HepG2 (cell line): ENCODE data around the gene LMCD1. TPM values are rescaled to one million over a fixed set of nuclear protein-coding genes. Genes with fewer than 3 reads are reported as not detected.

Experiments
- ATAC-seq: fragments of 200-7000 bp; cut with Tn5 transposase; 3 replicates; pipeline ENCODE4 v1.9.1; 2020; ENCODE audit warnings: mild to moderate bottlenecking, moderate library complexity
- BruUV-seq: library from RNA; stranded (reverse); fragments of 400-500 nt; replicated peaks from 2 replicates; lab custom pipeline; 2021; lab: Mats Ljungman, UMichigan
- CTCF ChIA-PET: fragments of 300-600 bp; formaldehyde crosslinking; extraction: SDS; loops from one replicate; lab custom pipeline; 2021; ENCODE audit warnings: low total read pairs, inconsistent platforms, low intra/inter-chr PET ratio; lab: Yijun Ruan, JAX
- POLR2A ChIA-PET: fragments of 350-600 bp; sonication (Branson Sonifier 250); formaldehyde crosslinking; loops from one replicate; lab custom pipeline; 2020; ENCODE audit warnings: antibody characterized with exemption, inconsistent platforms; lab: Yijun Ruan, JAX
- DNase-seq: peaks from one replicate; pipeline ENCODE4 v3.0.0-alpha.2; 2015; ENCODE audit warnings: low spot score
- FAIRE-seq: peaks from 3 replicates; lab custom pipeline; 2011; peaks lifted over from hg19 to GRCh38; lab: Jason Lieb, UNC
- H2AFZ ChIP-seq: one replicate; pipeline ENCODE4 v1.6.1; 2011; ENCODE audit warnings: low read length, inconsistent platforms
- H3K27ac ChIP-seq: fragments of 300-600 bp; 3 replicates; pipeline ENCODE4 v1.8.0; 2011; ENCODE audit warnings: mixed run types, mild to moderate bottlenecking, mixed read lengths, low read length, inconsistent platforms; ENCODE audit not compliant: insufficient read depth; ENCODE audit errors: extremely low read length
- H3K27me3 ChIP-seq, 2 experiments: fragments of 200-600 bp in 1 of 2; 2 replicates in 1 of 2; 3 replicates in 1 of 2; pipeline versions ENCODE4 v1.6.0 to v1.8.0; 2011; ENCODE audit warnings: low read length in 2 of 2, mild to moderate bottlenecking in 2 of 2, moderate library complexity in 2 of 2, inconsistent platforms in 1 of 2; ENCODE audit not compliant: insufficient read depth in 2 of 2, control insufficient read depth in 1 of 2
- H3K36me3 ChIP-seq, 2 experiments: fragments of 200-600 bp in 1 of 2; replicated peaks in 1 of 2; 2 replicates in 1 of 2; 3 replicates in 1 of 2; pipeline versions ENCODE4 v1.5.1 to v1.8.0; 2011; ENCODE audit warnings: low read length in 2 of 2, inconsistent platforms in 1 of 2; ENCODE audit not compliant: insufficient read depth in 2 of 2, control insufficient read depth in 1 of 2
- H3K4me1 ChIP-seq: 2 replicates; pipeline ENCODE4 v1.5.1; 2012; ENCODE audit warnings: low read length, inconsistent platforms; ENCODE audit not compliant: insufficient read depth
- H3K4me2 ChIP-seq: 2 replicates; pipeline ENCODE4 v1.6.0; 2011; ENCODE audit warnings: low read depth, low read length, inconsistent platforms
- H3K4me3 ChIP-seq, 3 experiments: fragments of 200-600 bp in 1 of 3; sonication (generic), shearing (Covaris generic) in 1 of 3; replicated peaks in 1 of 3; 2 replicates each; pipeline ENCODE4 v1.5.1; 2011 to 2016; ENCODE audit warnings: low read length in 3 of 3, inconsistent platforms in 2 of 3, low read depth in 2 of 3, mild to moderate bottlenecking in 2 of 3, control low read depth in 1 of 3, mixed read lengths in 1 of 3; ENCODE audit not compliant: insufficient read depth in 1 of 3
- H3K79me2 ChIP-seq: one replicate; pipeline ENCODE4 v1.6.1; 2011; ENCODE audit warnings: low read length, inconsistent platforms; ENCODE audit not compliant: insufficient read depth
- H3K9ac ChIP-seq: 2 replicates; pipeline ENCODE4 v1.6.0; 2011; ENCODE audit warnings: mild to moderate bottlenecking, low read depth, low read length, inconsistent platforms; ENCODE audit not compliant: insufficient read depth
- H3K9me3 ChIP-seq: 2 replicates; pipeline ENCODE4 v1.5.1; 2012; ENCODE audit warnings: mild to moderate bottlenecking, low read length
- H4K20me1 ChIP-seq: 2 replicates; pipeline ENCODE4 v1.6.0; 2011; ENCODE audit warnings: inconsistent platforms, mild to moderate bottlenecking, low read length, moderate library complexity; ENCODE audit not compliant: insufficient read depth
- BORCS8-MEF2B ChIP-seq: sonication (generic); formaldehyde crosslinking; IDR thresholded peaks from 2 replicates; pipeline ENCODE4 v1.8.0; 2022; ENCODE audit warnings: mild to moderate bottlenecking, missing genetic modification reagents
- CERS6 ChIP-seq: sonication (generic); formaldehyde crosslinking; IDR thresholded peaks from 2 replicates; pipeline ENCODE4 v1.5.0; 2020; ENCODE audit warnings: missing genetic modification reagents
- FOSL2 ChIP-seq: sonication (generic); formaldehyde crosslinking; IDR thresholded peaks from 2 replicates; pipeline ENCODE4 v1.4.0; 2020; ENCODE audit warnings: missing genetic modification reagents
- FOXO1 ChIP-seq: sonication (generic); formaldehyde crosslinking; IDR thresholded peaks from 2 replicates; pipeline ENCODE4 v1.4.0; 2020; ENCODE audit warnings: missing genetic modification reagents
- HNF1B ChIP-seq: sonication (generic); formaldehyde crosslinking; IDR thresholded peaks from 2 replicates; pipeline ENCODE4 v1.5.1; 2020; ENCODE audit warnings: mild to moderate bottlenecking, moderate library complexity, missing genetic modification reagents
- NFYB ChIP-seq: sonication (generic); formaldehyde crosslinking; IDR thresholded peaks from 2 replicates; pipeline ENCODE4 v1.4.0; 2020; ENCODE audit warnings: missing genetic modification reagents
- NONO ChIP-seq, 2 experiments: fragments of 450-650 bp in 1 of 2; sonication (generic) in 1 of 2; formaldehyde crosslinking in 1 of 2; IDR thresholded peaks in 1 of 2; conservative IDR thresholded peaks in 1 of 2; 2 replicates each; pipeline versions ENCODE4 v1.6.1 to v1.8.0; 2017 to 2022; ENCODE audit warnings: mild to moderate bottlenecking in 1 of 2, missing genetic modification reagents in 1 of 2, moderate library complexity in 1 of 2
- NR3C1 ChIP-seq: sonication (generic); formaldehyde crosslinking; IDR thresholded peaks from 2 replicates; pipeline ENCODE4 v1.4.0; 2020; ENCODE audit warnings: missing genetic modification reagents
- RARA ChIP-seq: IDR thresholded peaks from 2 replicates; pipeline ENCODE4 v1.6.1; 2016; ENCODE audit warnings: missing genetic modification reagents, missing compliant biosample characterization
- SRSF1 ChIP-seq: fragments of 200-400 bp; formaldehyde crosslinking; optimal IDR thresholded peaks from 2 replicates; pipeline ENCODE3; 2017; ENCODE audit warnings: mild to moderate bottlenecking, low read depth, low read length, moderate library complexity
- STAT5B ChIP-seq: sonication (generic); formaldehyde crosslinking; IDR thresholded peaks from 2 replicates; pipeline ENCODE4 v1.4.0; 2020; ENCODE audit warnings: missing genetic modification reagents
- TRIM24 ChIP-seq: sonication (generic); formaldehyde crosslinking; IDR thresholded peaks from 2 replicates; pipeline ENCODE4 v1.8.0; 2022; ENCODE audit warnings: mild to moderate bottlenecking, missing genetic modification reagents
- ZMYM2 ChIP-seq: sonication (generic); formaldehyde crosslinking; IDR thresholded peaks from 2 replicates; pipeline ENCODE4 v1.8.0; 2022; ENCODE audit warnings: mild to moderate bottlenecking, missing genetic modification reagents
- ZNF124 ChIP-seq: sonication (generic); formaldehyde crosslinking; IDR thresholded peaks from 2 replicates; pipeline ENCODE4 v1.4.0; 2020; ENCODE audit warnings: missing genetic modification reagents
- ZNF143 ChIP-seq: sonication (generic); formaldehyde crosslinking; IDR thresholded peaks from 2 replicates; pipeline ENCODE4 v1.4.0; 2020; ENCODE audit warnings: missing genetic modification reagents
- ZNF335 ChIP-seq: sonication (generic); formaldehyde crosslinking; IDR thresholded peaks from 2 replicates; pipeline ENCODE4 v1.4.0; 2020; ENCODE audit warnings: missing genetic modification reagents
- WGBS: methylation state at CpG from one replicate; pipeline ENCODE4 v1.1.6; 2017; ENCODE audit warnings: low lambda C conversion rate; 5-methylcytosine and 5-hydroxymethylcytosine counted together
- in situ Hi-C: cut with HindIII; loops from 2 replicates; pipeline ENCODE4 v1.10.0; 2017; ENCODE audit warnings: low pct_unique_long_range_greater_than_20kb; ENCODE audit not compliant: extremely low pct_ligation_motif_present
- intact Hi-C: fragments of 100-400 bp; cut with micrococcal nuclease; formaldehyde crosslinking; loops from one replicate; pipeline ENCODE4 v1.10.0; 2022; ENCODE audit not compliant: unreplicated experiment
- polyA plus RNA-seq, 8 experiments: library from polyadenylated mRNA; depleted of rRNA in 3 of 8; stranded (reverse) in 7 of 8; unstranded in 1 of 8; fragments of >200 nt; fragmentation: Illumina TruSeq in 4 of 8; extraction: Trizol in 4 of 8; gene quantifications; 2 replicates each; pipeline versions ENCODE4 v1.2.1 to v1.2.3, GENCODE V29; 2011 to 2016; ENCODE audit warnings: low read depth in 4 of 8, missing spikeins in 1 of 8, mixed read lengths in 1 of 8; ENCODE audit not compliant: insufficient read depth in 1 of 8
- total RNA-seq, 5 experiments: library from RNA; depleted of rRNA; stranded (reverse); fragments of >200 nt; fragmentation: Illumina TruSeq; extraction: Trizol; gene quantifications; 2 replicates each; pipeline ENCODE4 v1.2.3, GENCODE V29; 2016; ENCODE audit warnings: low read depth in 1 of 5
- TF ChIP-seq, protein P1 (sequence below): sonication (generic); formaldehyde crosslinking; IDR thresholded peaks from 2 replicates; pipeline ENCODE4 v1.8.0; 2022; ENCODE audit warnings: missing genetic modification reagents, low read depth, mild to moderate bottlenecking, borderline replicate concordance
- TF ChIP-seq, protein P2 (sequence below), 2 experiments: IDR thresholded peaks; 2 replicates each; pipeline ENCODE4 v1.6.1; 2011 to 2012; ENCODE audit warnings: low read length in 2 of 2, borderline replicate concordance in 1 of 2, low read depth in 1 of 2, mild to moderate bottlenecking in 1 of 2, moderate library complexity in 1 of 2

The LMCD1 gene
- total and polyA plus RNA-seq, 2 of the 13 experiments (the other 11 are each of a cell fraction or from before 2014, with no cell fraction given) = 6.2 to 7.1 TPM

GRCh38 chr3:8562081-8562595, 60.5 kb downstream of the LMCD1 start (continued):
- no peak for TF ChIP-seq FOSL2 (CRISPR knock-in tag)
- no peak for TF ChIP-seq ZNF143 (CRISPR knock-in tag)
- TF ChIP-seq HNF1B (CRISPR knock-in tag) = no peak
- TF ChIP-seq, all 625 proteins: peak for 0

- Histone ChIP-seq H3K79me2 (no peaks in the 10 kb centered on the region), H3K9ac (no peak overlapping the region), H2AFZ (no peak overlapping the region), H3K9me3 (no peaks in the 10 kb centered on the region), H3K27ac (no peak overlapping the region), H3K27me3 (no peaks in the 10 kb centered on the region), H3K4me3 (no peak overlapping the region), H3K4me2 (no peak overlapping the region), H3K36me3 (no peaks in the 10 kb centered on the region; a peak in 1 of 5 replicates), H3K4me1 (no peaks in the 10 kb centered on the region), H4K20me1 (no peaks in the 10 kb centered on the region)
- no peak for DNase-seq
- POLR2A ChIA-PET = no interaction called here
- WGBS = 94% methylated on average over 4 of the region's 4 CpGs
- BruUV-seq = no TSS peak
- FAIRE-seq = no peak
- in situ Hi-C loops = no loop called here
- intact Hi-C loops = no loop called here
- CTCF ChIA-PET = no interaction called here
- no peak for ATAC-seq
- TF ChIP-seq ZMYM2 (no peak), ZNF124 (CRISPR knock-in tag) (no peak), CERS6 (CRISPR knock-in tag) (no peak), TRIM24 (no peak), NFYB (CRISPR knock-in tag) (no peak), SRSF1 (no peak), STAT5B (CRISPR knock-in tag) (no peak), NONO (IDR thresholded peaks at IDR 0.05) (no peak), NONO (CRISPR knock-in tag; conservative IDR thresholded peaks at IDR 0.05) (no peak), FOXO1 (CRISPR knock-in tag) (no peak), NR3C1 (CRISPR knock-in tag) (no peak), BORCS8-MEF2B (CRISPR knock-in tag) (no peak), RARA (CRISPR knock-in tag) (no peak), ZNF335 (CRISPR knock-in tag) (no peak)
- TF ChIP-seq, protein P1, sequence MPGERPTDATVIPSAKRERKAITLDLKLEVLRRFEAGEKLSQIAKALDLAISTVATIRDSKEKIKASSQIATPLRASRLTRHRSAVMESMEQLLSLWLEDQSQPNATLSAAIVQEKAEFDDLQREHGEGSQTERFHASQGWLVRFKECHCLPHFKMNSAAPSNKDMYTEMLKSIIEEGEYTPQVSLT (CRISPR knock-in tag) = no peak
- TF ChIP-seq, protein P2, sequence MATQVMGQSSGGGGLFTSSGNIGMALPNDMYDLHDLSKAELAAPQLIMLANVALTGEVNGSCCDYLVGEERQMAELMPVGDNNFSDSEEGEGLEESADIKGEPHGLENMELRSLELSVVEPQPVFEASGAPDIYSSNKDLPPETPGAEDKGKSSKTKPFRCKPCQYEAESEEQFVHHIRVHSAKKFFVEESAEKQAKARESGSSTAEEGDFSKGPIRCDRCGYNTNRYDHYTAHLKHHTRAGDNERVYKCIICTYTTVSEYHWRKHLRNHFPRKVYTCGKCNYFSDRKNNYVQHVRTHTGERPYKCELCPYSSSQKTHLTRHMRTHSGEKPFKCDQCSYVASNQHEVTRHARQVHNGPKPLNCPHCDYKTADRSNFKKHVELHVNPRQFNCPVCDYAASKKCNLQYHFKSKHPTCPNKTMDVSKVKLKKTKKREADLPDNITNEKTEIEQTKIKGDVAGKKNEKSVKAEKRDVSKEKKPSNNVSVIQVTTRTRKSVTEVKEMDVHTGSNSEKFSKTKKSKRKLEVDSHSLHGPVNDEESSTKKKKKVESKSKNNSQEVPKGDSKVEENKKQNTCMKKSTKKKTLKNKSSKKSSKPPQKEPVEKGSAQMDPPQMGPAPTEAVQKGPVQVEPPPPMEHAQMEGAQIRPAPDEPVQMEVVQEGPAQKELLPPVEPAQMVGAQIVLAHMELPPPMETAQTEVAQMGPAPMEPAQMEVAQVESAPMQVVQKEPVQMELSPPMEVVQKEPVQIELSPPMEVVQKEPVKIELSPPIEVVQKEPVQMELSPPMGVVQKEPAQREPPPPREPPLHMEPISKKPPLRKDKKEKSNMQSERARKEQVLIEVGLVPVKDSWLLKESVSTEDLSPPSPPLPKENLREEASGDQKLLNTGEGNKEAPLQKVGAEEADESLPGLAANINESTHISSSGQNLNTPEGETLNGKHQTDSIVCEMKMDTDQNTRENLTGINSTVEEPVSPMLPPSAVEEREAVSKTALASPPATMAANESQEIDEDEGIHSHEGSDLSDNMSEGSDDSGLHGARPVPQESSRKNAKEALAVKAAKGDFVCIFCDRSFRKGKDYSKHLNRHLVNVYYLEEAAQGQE (IDR thresholded peaks at IDR 0.05; ENCODE audit: borderline replicate concordance in 1 of 2, low read depth in 1 of 2, low read length in 2 of 2) = no peak
These were observed 61.5 kb downstream of the LMCD1 start for GRCh38 chr3:8563146-8563545.
